ENCODE data around the gene NISCH.

NISCH gene

DNA sequence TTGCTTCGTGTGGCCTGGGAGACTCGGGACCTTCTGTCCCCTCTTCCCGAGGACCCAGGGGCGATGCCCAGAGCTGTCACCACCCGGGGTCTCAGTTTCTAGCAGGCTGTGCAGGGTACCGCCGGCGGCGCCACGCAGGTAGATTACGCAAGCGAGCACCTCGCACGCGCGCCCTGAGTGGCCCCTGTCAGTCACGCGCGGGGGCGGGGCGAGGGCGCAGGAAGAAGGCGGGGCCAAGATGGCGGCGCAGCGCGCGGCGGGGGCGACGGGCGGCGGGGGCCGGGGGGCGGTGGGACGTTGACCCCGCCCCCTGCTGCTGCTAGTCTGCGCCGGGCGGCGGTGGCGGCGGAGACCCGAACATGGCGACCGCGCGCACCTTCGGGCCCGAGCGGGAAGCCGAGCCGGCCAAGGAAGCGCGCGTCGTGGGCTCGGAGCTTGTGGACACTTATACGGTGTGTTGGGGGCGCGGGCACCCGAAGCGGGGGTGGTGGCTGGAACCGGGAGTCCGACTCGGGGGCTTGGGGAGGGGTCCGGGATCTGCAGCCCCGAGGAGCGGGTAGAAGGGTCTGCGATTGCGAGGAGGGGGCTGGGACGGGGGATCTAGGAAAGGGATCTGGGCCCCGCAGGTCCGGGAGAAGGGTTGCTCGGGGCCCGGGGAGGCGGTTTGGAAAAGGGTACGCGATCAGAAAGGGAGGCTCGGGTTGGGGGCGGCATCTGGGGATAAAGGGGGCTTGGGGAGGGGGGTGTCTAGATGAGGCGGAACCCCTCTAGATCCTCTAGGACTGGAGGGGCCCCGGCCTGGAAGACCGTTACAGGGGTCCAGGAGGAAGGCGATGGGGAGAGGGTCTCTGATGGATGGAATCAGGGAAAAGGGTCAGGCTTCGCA, at the start of gene NISCH:
TSS of gene NISCH (plus strand) at position 322 of the 886 bp plus-strand sequence. CDS start at position 360, 38 bp downstream.
- DNase-seq (ENCODE audit: low read depth in 3 of 3), result peak; percentile 93 to 96 (median 94)

DNA sequence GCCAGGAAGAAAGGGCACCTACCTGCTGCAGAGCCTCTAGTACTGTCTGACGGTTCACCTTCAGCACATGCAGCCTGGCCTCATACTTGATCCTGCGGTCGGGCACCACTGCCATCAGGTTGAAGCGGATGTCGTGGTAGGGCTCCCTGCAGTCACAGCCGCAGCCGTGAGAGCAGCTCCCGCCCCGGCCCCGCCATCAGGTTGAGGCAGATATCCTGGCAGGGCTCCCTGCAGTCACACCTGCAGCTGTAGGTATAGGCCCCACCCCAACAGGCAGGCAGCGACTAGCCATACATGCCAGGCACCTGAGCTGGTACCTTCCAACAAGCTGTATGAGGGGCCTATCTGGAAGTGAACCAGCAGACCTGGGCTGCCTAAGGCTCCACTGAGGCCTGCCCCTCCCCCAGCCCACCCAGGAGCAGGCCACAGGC, 49.2 kb upstream of the NISCH start:
- no peak for DNase-seq (ENCODE audit: low read depth in 3 of 3)

DNA sequence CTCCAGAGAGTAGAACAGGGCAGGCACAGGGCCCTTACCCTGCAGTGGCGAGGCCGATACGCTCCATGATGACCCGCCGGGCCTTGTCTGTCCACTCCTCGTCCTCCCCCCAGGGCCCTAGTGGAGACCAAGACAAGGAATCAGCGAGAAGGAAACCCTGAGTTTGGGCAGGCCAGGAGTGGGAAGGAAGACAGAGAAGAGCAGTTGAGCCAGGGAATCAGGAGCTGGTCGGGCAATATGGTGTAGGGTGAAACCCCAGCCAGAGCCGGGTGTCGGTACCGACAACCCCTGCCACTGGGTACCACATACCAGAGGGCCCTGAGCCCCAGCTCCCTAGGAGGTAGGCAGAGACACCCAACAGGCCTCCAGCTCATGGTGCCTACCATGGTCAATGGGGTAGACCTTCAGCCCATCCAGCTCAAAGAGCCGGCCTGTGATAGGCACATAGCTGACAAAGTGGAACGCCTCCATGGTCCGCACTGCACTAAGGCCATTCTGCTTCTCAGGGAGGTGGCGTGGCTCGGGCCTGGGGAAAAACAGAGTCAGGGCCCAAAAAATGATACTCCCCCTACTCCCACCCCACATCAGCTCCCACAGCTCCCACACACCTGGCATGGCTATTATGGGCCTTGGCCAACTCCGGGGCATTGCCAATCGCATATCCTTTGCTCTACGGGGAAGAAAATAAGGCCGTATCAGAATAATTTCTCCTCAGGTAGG, 48.5 kb upstream of the NISCH start:
- DNase-seq (ENCODE audit: low read depth in 3 of 3), result no peak

DNA sequence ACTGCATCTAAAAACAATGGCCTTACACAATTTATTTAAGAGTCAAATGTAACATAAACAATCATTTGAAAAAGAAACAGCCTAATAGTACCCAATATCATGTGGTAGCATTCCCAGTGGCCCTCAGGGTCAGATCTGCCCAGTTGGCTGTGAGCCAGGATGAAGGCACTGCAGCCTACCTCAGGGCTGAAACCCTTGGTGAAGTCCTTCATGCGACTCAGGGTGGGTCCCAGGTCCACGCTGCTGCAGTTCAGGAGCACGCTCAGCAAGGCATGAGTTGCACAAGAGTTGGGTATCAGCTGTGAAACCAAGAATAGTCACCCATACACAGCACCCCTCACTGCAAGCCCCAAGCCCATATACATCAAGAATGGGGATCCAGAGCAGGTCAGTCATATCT, 47.6 kb upstream of the NISCH start:
- no peak for DNase-seq (ENCODE audit: low read depth in 3 of 3)

DNA sequence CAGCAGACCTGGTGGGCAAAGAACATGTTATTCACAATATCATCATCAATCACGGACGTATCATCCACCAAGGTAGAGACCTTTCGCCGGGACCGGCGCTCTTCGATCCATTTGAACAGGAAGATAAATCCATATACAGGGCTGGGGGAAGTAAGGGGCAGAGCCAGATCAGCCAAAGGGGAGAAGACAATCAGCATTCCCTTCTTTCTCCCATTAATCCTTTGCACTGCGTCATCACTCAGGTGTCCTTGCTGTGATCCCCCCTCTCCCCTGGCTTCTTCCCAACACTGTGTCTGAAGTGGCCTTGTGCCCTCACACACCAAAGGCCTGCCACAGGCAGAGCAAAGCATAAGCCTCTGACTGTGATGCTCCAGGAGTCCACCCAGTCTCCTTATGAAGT, 46.9 kb upstream of the NISCH start:
- no peak for DNase-seq (ENCODE audit: low read depth in 3 of 3)

DNA sequence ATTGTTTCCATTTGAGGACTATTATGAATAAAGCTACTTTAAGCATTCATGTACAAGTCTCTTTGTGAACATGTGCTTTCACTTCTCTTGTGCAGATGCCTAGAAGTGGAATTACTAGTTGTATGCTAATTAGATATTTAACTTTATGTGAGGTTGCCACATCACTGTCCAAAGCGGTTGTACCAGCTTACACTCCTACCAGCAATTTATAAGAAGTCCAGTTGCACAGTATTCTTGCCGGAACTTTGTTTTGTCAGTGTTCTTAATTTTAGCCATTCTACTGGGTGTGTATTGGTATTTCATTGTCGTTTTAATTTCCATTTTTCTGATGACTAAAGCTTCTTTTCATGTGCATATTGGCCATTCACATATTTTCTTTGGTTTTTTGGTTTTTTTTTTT, 39.6 kb upstream of the NISCH start:
- DNase-seq (ENCODE audit: low read depth in 3 of 3), result no peak

DNA sequence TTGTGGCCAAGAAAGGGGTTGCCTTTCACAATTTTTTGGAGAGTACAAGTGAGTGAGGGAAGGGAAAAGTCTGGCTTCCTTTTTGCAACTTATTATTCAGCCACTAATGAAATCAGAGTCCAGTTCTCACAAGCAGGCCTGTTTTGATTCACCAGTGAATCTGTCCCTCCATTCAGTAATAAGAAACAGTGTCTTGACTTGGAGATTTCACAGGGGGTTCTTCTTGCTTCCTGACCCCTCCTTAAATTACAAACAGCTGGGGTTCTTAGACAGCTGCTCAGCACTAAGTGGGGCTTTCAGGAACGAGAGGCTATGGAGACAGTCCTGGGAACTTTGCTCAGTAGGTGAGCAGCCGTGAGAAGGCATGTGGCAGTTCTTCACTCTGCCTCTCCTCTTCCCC, 35.0 kb upstream of the NISCH start:
- DNase-seq (ENCODE audit: low read depth in 3 of 3), result no peak

DNA sequence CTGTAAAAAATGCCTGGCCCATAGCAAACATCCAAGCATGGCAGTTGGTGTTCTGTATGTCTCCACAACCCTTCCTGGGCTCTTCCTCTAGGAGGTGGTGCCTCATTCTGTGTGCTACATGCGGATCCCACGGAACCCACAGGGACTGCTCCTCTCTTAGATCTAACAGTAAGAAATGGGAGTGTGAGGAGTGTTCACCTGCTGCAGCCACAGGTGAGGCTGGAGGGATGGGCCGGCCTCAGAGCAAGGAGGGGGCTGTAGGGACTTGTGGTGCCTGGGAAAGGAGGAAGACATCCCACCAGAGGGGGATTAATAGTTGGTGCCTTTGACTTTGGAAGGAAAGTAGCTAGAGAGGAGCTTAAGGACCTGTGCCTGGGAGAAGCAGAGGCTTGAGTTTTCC, 32.7 kb upstream of the NISCH start:
- no peak for DNase-seq (ENCODE audit: low read depth in 3 of 3)

DNA sequence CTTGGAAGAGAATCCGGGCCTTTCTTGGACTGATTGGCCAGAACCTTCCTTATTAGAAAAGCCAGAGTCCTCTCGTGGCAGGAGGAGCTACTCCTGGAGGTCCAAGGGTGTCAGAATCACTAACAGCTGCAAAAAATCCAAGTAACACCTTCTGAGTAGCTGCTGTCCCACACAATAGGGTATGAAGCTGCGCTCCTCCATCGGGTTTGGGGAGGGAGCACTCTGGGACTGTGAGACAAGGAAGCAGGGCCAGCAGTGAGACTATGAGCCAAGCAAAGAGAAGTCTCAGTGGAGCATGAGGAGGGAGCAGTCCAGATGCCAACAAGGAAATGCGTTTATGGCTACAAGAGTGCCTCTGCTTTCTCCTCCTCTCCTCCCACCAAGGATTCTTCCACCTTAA, 32.2 kb upstream of the NISCH start:
- no peak for DNase-seq (ENCODE audit: low read depth in 3 of 3)

DNA sequence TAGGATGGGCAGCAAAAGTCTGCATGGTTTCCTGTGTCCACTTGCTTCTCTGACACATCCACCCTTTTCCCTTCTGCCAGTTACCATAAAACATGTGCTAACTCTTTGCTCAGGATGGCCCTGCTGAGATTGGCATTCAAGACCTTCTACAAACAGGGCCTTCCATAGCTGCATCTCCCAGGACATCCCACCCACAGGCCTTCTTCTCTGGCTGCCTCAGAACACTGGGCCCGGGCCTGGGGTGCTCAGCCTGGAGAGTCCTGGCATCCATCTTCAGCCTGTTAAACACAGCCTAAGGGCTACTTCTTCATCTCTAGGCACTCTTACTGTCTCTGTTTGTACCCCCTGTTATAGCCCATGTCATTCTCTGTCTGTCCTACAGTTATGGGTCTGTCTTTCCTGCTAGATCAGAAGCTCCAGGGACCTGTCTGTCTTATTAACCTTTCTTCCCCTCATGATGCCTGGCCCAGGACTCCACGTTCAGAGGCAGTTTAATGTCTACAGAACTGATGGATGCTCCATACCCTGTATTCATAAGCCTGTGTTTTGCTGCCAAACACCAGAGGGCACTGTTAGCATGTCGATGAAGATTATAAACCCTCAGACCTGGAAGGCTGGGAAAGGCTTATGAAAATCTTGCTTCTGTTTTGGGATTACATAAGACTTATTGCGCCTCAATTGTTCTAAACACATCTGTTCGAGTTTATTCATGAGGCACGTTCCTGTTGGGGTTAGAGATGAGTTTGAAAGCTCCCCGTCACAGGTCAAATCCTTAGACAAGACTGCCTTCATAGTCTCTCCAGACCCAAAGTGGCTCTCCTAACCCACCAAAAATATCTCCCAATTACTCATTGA, 27.0 kb upstream of the NISCH start:
- DNase-seq (ENCODE audit: low read depth in 3 of 3), result no peak

DNA sequence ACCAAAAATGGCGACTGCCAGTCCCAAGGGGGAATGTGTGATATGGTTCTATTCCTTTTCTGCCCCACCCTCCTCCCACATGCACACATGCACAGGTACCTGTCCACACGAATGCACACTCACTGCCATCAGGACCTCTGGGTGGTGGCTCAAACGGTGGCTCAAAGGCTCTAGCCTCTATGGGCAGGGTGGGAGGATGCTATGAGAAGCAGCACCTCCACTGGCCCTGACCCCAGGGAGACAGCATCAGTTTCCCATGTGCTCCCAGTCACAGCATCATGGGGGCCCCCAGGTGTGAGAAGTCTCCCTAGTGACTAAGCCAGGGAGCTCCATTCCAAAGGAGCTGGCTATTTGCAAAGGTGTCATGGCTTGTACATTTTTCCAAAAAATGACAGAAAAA, 26.4 kb upstream of the NISCH start:
- no peak for DNase-seq (ENCODE audit: low read depth in 3 of 3)

DNA sequence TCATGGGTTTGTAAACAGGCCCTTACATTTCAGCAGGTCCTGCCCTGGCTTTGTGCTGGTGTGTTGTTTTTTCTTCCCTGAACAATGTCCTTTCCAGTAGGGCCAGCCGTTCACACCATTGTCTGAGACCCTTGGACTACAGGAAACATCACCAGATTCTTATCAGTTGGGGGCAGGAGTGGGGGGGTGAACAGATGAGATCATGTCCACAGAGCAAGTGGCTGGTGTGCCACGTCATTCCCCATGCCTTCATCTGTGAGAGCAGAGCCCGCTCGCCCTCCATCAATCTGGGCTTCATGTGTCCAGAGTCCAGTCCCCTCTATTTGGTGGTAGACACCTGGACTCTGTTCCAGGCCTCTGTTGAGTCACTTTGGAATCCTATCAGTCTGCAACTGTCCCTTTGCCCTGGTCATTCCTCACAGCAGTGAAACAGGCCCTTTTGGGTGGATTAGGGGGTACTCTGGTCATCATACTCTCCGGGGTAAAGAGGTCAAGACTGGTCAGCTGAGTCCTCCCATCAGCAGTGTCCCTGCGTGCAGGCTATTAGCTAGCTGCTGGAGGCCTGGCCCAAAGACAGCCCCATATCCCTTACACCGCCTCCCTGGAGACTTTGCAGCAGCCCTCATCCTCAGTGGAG, 25.5 kb upstream of the NISCH start:
- no peak for DNase-seq (ENCODE audit: low read depth in 3 of 3)

DNA sequence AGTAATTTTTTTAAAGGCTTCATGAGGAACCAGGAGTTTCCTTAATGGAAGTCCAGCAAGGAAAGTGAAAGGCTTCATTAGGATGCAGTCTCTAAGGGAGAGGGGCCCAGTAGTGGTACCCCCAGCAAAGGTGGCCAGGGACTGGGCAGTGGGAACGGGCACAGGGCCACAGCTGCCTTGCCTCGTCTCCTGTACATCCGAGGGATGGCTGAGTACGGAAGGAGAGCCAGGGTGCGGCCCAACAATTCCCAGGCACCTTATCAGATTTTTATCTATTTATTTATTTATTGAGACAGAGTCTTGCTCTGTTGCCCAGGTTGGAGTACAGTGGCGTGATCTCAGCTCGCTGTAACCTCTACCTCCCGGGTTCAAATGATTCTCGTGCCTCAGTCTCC, 25.0 kb upstream of the NISCH start:
- no peak for DNase-seq (ENCODE audit: low read depth in 3 of 3)

DNA sequence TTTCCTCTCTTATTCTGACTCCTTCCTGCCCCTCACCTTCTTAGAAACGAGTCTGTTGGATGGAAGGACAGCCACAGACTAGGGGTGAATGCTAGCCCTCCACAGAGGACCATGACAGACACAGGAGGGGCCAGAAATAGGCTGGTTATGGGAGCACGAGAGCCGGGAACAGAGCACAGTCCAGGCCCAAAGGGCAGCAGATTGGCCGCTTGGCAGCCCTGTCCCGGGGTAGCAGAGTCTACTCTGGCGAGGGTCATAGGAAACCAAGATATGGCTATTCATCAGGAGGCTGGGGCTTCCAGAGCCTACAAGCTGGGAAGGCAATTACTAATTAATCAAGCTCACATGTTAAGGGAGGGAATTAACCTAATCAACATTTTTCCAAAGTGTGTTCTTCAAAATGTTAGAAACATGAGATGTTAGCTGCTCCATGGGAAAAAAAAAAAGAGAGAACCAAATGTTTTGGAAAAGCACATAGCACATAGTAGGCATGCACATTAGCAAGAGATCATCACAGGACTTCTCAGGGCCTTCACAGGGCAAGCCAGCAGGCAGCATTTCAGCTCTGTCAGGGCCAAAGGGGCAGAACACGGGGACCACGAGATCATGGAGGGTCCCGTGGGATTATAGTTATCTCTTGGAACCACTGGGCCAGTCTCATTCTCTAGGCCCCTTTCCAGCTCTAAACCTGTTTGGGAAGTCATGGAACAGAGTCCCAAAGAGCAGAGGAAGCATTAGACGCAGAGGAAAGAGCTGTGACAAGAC, 23.8 kb upstream of the NISCH start:
- DNase-seq (ENCODE audit: low read depth in 3 of 3), result no peak

DNA sequence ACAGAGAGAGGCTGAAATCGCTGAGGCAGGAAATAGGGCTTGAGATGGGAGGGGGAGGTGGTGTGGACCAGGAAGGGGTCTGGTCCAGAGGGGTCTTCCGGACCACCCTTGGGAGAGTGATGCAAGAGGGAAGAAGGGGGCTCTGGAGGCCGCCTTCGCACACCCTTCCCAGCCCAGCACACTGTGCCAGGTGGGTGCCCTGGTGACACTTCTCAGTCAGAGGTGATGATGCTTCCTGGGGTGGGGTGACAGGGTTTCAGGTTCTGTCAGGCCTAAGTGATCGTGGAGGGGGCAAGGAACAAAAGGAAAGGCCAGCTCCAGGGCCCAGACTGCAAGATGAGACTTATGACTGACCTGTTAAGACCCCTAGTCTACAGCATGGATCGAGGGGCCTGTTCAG, 23.2 kb upstream of the NISCH start:
- DNase-seq (ENCODE audit: low read depth in 3 of 3), result no peak

DNA sequence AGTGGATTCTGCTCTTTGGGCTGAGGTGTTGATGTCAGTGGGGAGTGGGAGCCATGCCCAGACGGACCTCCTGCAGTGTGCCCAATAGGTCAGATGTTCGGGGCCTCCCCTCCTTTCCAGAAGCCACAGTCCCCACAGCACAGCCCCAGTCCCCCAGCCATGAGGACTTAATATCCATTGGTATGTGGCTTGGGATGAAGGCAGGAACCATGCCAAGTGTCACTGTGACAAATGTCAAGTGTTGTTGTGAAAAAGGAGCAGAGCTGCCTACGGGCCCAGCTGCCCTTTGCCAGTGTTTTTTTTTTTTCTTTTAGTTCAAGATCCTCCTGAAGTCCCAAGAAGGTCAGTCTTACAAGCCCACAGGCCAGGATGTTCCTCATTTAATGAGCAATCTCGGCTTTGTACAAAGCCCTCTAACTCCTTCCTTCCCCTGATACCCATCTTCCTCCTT, 22.7 kb upstream of the NISCH start:
- DNase-seq (ENCODE audit: low read depth in 3 of 3), result no peak

DNA sequence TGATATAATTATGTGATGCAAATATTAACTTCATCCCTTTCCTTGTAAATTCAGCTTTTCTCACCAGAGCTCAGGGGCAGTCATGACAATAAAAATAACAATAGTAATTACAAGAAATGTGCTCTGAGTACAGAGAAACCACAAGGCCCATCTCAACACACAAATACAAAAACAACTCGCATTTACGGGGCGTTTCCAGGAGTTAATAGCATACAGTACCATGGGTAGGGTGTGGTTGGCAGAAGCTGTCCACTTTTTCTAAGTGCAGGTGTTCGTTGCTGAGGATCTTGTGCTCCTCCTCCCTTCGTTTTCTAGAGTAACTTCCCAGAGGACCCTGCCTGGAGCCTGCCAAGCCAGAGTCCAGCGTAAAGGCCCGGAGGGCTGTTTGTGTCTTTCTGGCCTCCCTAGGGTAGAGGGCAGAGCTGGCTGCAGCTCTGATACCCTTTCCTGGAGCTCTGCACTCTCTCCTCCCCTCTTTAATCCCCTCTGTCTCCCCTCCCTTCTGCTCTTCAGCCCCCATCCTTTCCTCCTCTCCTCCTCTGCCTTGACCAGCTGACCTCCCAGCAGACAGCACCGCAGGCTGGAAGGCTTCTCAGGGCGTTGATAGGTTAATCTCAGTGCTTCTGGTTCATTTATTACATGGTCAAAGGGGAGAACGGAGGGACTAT, 21.9 kb upstream of the NISCH start:
- DNase-seq (ENCODE audit: low read depth in 3 of 3), result no peak

DNA sequence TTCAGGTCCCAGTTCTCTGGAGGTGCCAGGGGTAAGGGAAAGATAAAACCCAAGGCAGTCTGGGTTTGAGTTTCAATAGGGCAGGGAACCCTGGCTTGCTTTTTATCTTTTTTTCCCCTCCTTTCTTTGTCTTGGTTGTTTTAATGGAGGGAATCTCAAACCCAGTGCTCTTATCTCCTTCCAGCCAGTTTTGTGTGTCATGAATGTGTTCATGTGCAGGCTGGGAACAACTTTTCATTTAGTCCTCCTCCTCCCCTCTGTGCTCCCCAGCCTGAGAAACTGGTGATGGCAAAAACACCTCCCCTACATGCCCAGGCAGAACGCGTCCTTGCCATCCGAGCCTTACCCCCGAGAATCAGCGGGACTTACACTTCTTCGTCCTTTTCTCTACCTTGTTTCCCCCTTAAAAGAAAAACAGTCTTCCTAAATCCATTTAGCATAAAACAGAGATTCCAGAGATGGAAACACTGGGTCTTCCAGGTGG, 21.4 kb upstream of the NISCH start:
- DNase-seq (ENCODE audit: low read depth in 3 of 3), result no peak

DNA sequence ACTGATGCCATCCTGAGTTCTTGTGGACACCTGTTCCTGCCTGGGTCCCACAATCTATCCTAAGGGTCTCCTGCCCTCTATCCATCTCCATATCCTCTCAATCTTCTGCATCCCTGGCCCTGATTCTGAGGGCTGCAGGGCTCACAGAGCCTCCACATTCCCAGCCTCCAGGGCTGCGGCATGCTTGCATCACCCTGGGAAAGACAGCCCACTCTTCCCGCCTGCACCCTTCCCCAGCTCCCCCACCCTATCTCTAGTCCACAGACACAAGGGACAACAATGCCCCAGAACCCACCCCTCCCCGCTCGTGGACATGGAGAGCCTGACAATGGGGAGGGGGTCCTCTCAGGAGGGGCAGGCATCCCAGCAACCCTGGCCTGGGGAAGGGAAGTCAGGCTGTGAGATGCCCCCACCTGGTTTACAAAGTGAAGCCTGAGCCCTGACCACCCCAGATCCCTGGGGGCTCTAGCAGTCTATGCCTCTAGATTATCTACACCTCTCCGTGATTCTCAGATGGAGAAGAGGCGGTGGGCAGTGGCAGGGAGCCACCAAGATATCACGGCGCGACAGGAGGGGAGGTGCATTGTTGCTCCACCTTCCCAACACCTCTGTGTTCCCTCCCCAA, 20.8 kb upstream of the NISCH start:
- no peak for DNase-seq (ENCODE audit: low read depth in 3 of 3)

All from stimulated activated CD4-positive, alpha-beta T cell treated with anti-CD3 and anti-CD28 coated beads, TNF-alpha, amount 100 ng/mL, for 24 hours (primary cell).